Muscle of arm (tissue), 12 donors: ENCODE measurements around the gene NFATC1. TPM values are rescaled to one million over a fixed set of nuclear protein-coding genes. Genes with fewer than 3 reads are reported as not detected.

Source experiments
- DNase-seq: peaks from one replicate; pipeline ENCODE4 v3.0.0-alpha.2; 2013
- polyA plus RNA-seq, 12 donors: library from polyadenylated mRNA; unstranded; fragments of 120-200 nt; gene quantifications; one replicate each; pipeline ENCODE4 v1.2.1, GENCODE V29; 2013; ENCODE audit not compliant: insufficient read length in 12 of 12

Gene NFATC1
- polyA plus RNA-seq, 12 donors = 10.7 to 24.6 (median 13.5) TPM; not detected in 1

- DNase-seq = no peak
Observed at GRCh38 chr18:79532313-79533007, 136.7 kb downstream of the NFATC1 start.

GRCh38 chr18:79533146-79533545 lies 137.4 kb downstream of the NFATC1 start:
- DNase-seq = no peak

GRCh38 chr18:79533591-79533990 lies 137.9 kb downstream of the NFATC1 start:
- DNase-seq = no peak

- DNase-seq = no peak
Observed at GRCh38 chr18:79534356-79534755, 138.6 kb downstream of the NFATC1 start.

- no peak for DNase-seq
Observed at GRCh38 chr18:79537758-79538157, 142.0 kb downstream of the NFATC1 start.

DNA sequence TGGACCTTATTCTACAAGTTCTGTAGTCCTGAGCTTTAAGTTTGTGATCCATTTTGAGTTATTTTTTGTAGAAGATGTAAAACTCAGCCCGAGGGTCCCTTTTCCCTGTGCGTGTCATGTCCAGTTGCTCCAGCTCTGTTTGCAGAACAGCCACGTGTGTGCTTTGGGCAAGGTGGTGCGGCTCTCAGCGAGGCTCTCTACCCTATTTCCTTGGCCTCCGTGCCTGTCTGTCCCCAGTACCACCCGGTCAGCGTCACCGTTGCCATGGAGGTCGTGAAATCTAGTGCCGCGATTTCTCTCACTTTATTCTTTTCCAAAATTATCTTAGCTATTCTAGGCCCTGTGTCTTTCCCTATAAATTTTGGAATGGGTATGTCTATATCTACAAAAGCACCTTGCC lies 142.9 kb downstream of the NFATC1 start:
- DNase-seq = no peak

- DNase-seq = peak; percentile 55
Observed at GRCh38 chr18:79540161-79540903, 144.6 kb downstream of the NFATC1 start.

DNA sequence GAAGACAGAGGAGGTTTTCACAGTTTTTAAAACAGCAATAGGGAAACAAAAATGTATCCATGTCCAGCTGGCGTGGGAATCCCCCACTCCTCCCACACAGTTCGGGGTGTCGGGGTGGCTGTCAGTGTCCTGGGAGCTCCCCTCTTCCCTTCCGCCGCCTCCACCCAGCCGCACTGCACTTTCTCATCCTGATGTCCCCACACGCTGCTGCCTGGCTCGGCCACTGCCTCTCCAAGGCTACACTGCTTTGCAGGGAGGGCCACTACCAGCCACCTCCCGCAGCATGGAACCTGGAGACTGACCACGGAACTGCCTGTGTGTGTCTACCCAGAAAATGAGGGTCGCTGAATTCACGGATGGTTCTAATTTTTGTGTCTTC lies 145.2 kb downstream of the NFATC1 start:
- DNase-seq = no peak

- DNase-seq = no peak
Observed at GRCh38 chr18:79542213-79542612, 146.5 kb downstream of the NFATC1 start.

GRCh38 chr18:79542876-79543750 lies 147.4 kb downstream of the NFATC1 start:
- DNase-seq = no peak

GRCh38 chr18:79543861-79544385 lies 148.2 kb downstream of the NFATC1 start:
- no peak for DNase-seq

GRCh38 chr18:79544386-79544963 lies 148.7 kb downstream of the NFATC1 start:
- no peak for DNase-seq

- no peak for DNase-seq
Observed at GRCh38 chr18:79545255-79545654, 149.5 kb downstream of the NFATC1 start.

DNA sequence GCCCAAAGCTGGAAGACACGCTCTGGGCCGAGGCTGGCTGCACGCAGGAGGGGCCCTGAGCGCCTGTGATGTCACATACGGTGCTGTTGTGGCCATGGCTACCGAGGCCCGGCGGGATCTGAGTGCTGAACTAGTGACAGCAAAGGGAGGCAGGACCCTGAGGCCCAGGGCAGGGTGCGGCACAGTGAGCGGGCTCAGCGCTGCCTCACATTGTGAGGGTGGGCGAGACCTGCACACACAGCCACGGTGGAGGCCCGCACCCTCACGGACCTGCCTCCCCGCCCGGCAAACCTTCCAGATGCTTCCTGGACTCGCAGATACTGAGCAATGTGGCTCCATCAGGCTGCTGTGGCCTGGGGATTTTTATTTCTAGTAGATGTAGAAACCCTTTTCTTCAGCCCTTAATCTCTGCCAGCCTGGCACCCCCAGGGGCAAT lies 150.0 kb downstream of the NFATC1 start:
- no peak for DNase-seq

- DNase-seq = no peak
Observed at GRCh38 chr18:79546781-79547272, 151.1 kb downstream of the NFATC1 start.

DNA sequence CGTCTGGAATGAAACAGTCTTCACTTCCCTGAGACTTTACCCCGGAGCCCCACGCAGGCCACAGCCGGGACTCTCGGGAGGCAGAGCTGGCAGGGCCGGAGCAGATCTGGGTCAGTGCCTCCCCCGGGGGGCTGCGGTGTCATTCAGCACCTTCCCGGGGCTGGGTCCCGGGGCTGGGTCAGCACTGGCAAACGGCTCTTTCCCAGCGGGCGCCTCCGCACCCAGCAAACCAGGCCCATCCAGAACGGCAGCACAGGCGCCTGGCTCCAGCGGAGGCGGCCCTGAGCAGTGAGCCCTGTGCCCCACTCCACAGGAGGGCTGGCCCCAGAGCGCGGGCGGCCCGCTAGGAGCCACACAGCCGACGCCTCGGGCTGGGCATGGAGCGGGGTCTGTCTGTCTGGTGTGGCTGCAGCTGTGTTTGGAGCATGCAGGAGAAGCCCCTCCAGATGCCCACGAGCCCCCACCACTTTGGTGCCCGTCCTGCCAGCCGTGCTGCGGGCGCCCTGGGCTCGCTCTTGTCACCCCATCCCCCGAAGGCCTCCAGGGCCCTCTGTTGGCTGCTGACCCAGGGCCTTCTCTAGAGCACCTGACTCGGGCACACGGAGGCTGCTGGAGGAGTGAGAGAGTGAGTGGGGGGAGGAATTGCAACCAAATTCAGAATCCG lies 151.8 kb downstream of the NFATC1 start:
- DNase-seq = no peak

DNA sequence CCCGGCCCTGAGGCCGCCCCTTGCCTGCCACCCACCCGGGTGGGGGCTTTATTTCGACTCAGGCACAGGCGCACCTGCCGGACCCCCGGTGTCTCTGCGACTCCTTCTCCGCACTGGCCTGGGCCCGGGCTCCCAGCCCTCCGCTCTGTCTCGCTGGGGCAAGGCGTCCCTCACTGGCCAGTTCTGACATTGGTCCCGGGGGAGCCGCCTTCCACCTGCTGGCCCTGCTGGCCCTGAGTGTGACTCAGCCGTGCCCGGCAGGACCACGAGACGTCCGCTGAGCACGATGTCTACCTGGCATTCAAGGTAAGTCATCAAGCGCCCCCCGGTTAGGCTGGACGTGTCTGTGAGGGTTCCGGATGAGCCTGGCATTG lies 152.3 kb downstream of the NFATC1 start:
- DNase-seq = no peak

DNA sequence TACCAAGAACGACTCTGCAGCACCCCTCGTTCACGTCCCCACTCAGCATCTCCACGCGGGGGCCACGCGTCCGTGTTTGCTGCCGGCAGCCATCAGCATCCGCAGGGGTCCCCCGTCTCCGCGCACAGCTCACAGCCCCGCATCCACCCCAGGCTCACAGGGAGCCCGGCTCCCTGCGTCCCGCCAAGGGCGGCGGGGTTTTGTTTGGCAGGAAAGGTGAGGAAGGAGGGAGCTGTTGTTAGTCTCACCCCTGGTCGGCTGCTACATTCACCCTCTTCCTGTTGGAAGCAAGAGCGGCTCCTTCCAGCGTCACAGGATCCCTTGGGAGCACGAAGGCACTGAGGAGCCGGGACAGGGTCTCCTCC lies 152.9 kb downstream of the NFATC1 start:
- DNase-seq = no peak

GRCh38 chr18:79548986-79549637 lies 153.4 kb downstream of the NFATC1 start:
- DNase-seq = no peak

- DNase-seq = no peak
Observed at GRCh38 chr18:79549638-79550000, 153.9 kb downstream of the NFATC1 start.

DNA sequence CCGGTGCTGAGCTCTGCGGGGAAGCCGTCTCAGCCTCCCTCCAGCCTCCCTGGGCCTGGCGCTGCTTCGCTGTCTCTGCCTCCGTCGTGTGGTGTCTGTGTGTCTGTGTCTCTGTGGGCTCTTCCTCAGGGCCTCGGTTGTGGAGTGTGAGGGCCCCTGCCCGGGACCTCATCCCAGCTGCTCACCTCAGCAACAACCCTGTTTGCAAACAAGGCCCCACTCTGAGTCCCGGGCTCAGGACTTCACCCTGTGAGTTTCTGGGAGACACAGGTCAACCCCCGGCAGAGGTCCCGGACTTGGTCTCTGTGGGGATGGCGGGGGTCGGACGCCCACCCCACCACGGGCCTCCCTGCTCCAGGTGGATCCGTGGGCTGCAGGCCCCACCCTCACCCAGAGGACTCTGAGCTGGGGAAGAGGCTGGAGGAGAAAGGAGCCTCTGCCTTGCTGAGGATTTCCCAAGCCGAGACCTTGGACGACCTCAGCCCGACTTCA lies 156.5 kb downstream of the NFATC1 start:
- DNase-seq = no peak
